ENCODE data around the gene CNN2.

- TF ChIP-seq EZH2 (IDR thresholded peaks at IDR 0.05) (no peak), POLR2AphosphoS5 (IDR thresholded peaks at IDR 0.05; ENCODE audit: borderline replicate concordance, low read depth, low read length) (no peak), FOXP2 (optimal IDR thresholded peaks at IDR 0.05; ENCODE audit: control extremely low read depth, extremely low read length, insufficient read depth) (no peak)
These were observed 34.3 kb upstream of the CNN2 start for GRCh38 chr19:991932-992669.
